ENCODE data around the gene MYCN. TPM values are rescaled to one million over a fixed set of nuclear protein-coding genes. Genes with fewer than 3 reads are reported as not detected.

MYCN gene
- total and polyA plus RNA-seq, 2 of the 4 experiments (the other 2 are of a cell fraction), result not detected

GRCh38 chr2:15993232-15993610, 52.9 kb downstream of the MYCN start:
- Histone ChIP-seq H3K9me3 (ENCODE audit: control insufficient read depth, insufficient read depth, low read length) (peaks cover 24% of the 10 kb centered on the region), H4K91ac (ENCODE audit: insufficient read depth, low read depth, low read length) (no peak overlapping the region), H4K8ac (ENCODE audit: low read depth in 2 of 2, low read length in 2 of 2) (no peak overlapping the region), H3K36me3 (ENCODE audit: control insufficient read depth, insufficient read depth, low read length) (no peaks in the 10 kb centered on the region), H3K4ac (ENCODE audit: low read depth, low read length) (no peak overlapping the region), H2BK5ac (ENCODE audit: low read depth, low read length, poor library complexity, severe bottlenecking) (no peak overlapping the region), H2BK20ac (ENCODE audit: low read depth, low read length) (no peak overlapping the region), H3K9me1 (ENCODE audit: insufficient read depth, low read length) (no peaks in the 10 kb centered on the region), H3K9ac (ENCODE audit: low read depth, low read length) (no peak overlapping the region), H3K23ac (ENCODE audit: low read depth, low read length) (no peak overlapping the region), H2BK120ac (ENCODE audit: low read depth, low read length) (no peak overlapping the region), H3K4me2 (ENCODE audit: low read depth, low read length) (no peak overlapping the region), H3K27me3 (ENCODE audit: control insufficient read depth, insufficient read depth, low read length) (no peaks in the 10 kb centered on the region), H3K18ac (ENCODE audit: low read depth, low read length) (no peak overlapping the region), H4K20me1 (ENCODE audit: insufficient read depth, low read length) (no peaks in the 10 kb centered on the region), H4K5ac (ENCODE audit: low read depth, low read length) (no peak overlapping the region), H2AK5ac (ENCODE audit: low read depth, low read length) (no peak overlapping the region), H3K56ac (ENCODE audit: extremely low read depth, insufficient read depth, low read length) (no peak overlapping the region), H3K4me3 (ENCODE audit: insufficient read depth, low read depth, low read length) (no peak overlapping the region), H3K4me1 (ENCODE audit: control insufficient read depth, insufficient read depth, low read length) (no peaks in the 10 kb centered on the region), H2AK9ac (replicated peaks; ENCODE audit: low read depth, low read length, poor library complexity) (no peak overlapping the region), H3K14ac (replicated peaks; ENCODE audit: low read depth, low read length) (no peak overlapping the region), H3K79me1 (ENCODE audit: low read depth in 1 of 2, low read length in 2 of 2) (no peaks in the 10 kb centered on the region), H3K27ac (ENCODE audit: insufficient read depth, low read length) (no peak overlapping the region), H2AFZ (replicated peaks; ENCODE audit: low read length, poor library complexity) (no peak overlapping the region), H2BK15ac (ENCODE audit: low read depth, low read length) (no peak overlapping the region)
- TF ChIP-seq RCOR1 (IDR thresholded peaks at IDR 0.05; ENCODE audit: insufficient replicate concordance, low read length), result no peak
- TF ChIP-seq CHD1 (IDR thresholded peaks at IDR 0.05; ENCODE audit: low read depth, low read length), result no peak
- TF ChIP-seq MXI1 (IDR thresholded peaks at IDR 0.05; ENCODE audit: borderline replicate concordance, low read depth, low read length), result no peak
- TF ChIP-seq CTCF (conservative IDR thresholded peaks at IDR 0.05; ENCODE audit: low read depth, low read length), result no peak
- TF ChIP-seq MAFK (IDR thresholded peaks at IDR 0.05; ENCODE audit: low read depth, low read length), result no peak
- no peak for TF ChIP-seq RFX5 (IDR thresholded peaks at IDR 0.05; ENCODE audit: low read depth, low read length)
- TF ChIP-seq RAD21 (IDR thresholded peaks at IDR 0.05; ENCODE audit: low read length), result no peak
- TF ChIP-seq NFE2L2 (IDR thresholded peaks at IDR 0.05; ENCODE audit: low read depth, low read length), result no peak
- no peak for TF ChIP-seq FOS (IDR thresholded peaks at IDR 0.05; ENCODE audit: low read depth, low read length)
- TF ChIP-seq POLR2A (IDR thresholded peaks at IDR 0.05; ENCODE audit: low read depth, low read length), result no peak
- TF ChIP-seq MAZ (IDR thresholded peaks at IDR 0.05; ENCODE audit: borderline replicate concordance, low read depth, low read length), result no peak
- ATAC-seq (ENCODE audit: low read depth) (no peak), DNase-seq (no peak)
- BruUV-seq (replicated peaks), result no TSS peak
- dilution Hi-C loops (cut with HindIII; ENCODE audit: low sequenced_read_pairs, unreplicated experiment), result no loop called here
- in situ Hi-C loops (cut with MboI; ENCODE audit: low sequenced_read_pairs), result no loop called here
- ChIA-PET CTCF (no interaction called here), POLR2A (ENCODE audit: unreplicated experiment) (no interaction called here)
- intact Hi-C loops (cut with micrococcal nuclease), result no loop called here
- 40% methylated on average over 1 of the region's 6 CpGs; no CpG with 5 or more reads in 1 of the 2 experiments for WGBS, 2 experiments (ENCODE audit: extremely low coverage in 2 of 2, insufficient read length in 1 of 2)
